WTC11 (cell line): ENCODE measurements around the gene SOD2. TPM values are rescaled to one million over a fixed set of nuclear protein-coding genes. Genes with fewer than 3 reads are reported as not detected.

ENCODE experiments used
- ATAC-seq: fragments of 200-7000 bp; cut with Tn5 transposase; 2 replicates; pipeline ENCODE4 v1.10.0; 2021; ENCODE audit warnings: mild to moderate bottlenecking, moderate library complexity
- CTCF ChIA-PET: fragments of 300-600 bp; sonication (Branson Sonifier 250); formaldehyde crosslinking; loops from one replicate; lab custom pipeline; 2021; ENCODE audit warnings: antibody characterized with exemption; lab: Charles Lee
- POLR2A ChIA-PET: fragments of 350-600 bp; sonication (Branson Sonifier 250); formaldehyde crosslinking; loops from one replicate; lab custom pipeline; 2021; ENCODE audit warnings: antibody characterized with exemption; lab: Charles Lee
- DNase-seq: peaks from one replicate; pipeline ENCODE4 v3.0.0; 2021; ENCODE audit warnings: low spot score
- H3K27ac Mint-ChIP-seq: 2 replicates; pipeline ENCODE4 v1.8.0; 2021; ENCODE audit warnings: mixed read lengths
- H3K27me3 Mint-ChIP-seq: 2 replicates; pipeline ENCODE4 v1.8.0; 2021; ENCODE audit warnings: low read depth, mild to moderate bottlenecking, moderate library complexity, mixed read lengths
- H3K36me3 Mint-ChIP-seq: 2 replicates; pipeline ENCODE4 v1.8.0; 2021; ENCODE audit warnings: mixed read lengths
- H3K4me1 Mint-ChIP-seq: 2 replicates; pipeline ENCODE4 v1.8.0; 2022; ENCODE audit warnings: mixed read lengths
- H3K4me3 Mint-ChIP-seq: 2 replicates; pipeline ENCODE4 v1.8.0; 2021; ENCODE audit warnings: mild to moderate bottlenecking, moderate library complexity, mixed read lengths
- H3K9me3 Mint-ChIP-seq: 2 replicates; pipeline ENCODE4 v1.8.0; 2021; ENCODE audit warnings: mixed read lengths
- ATF1 ChIP-seq: sonication (generic); formaldehyde crosslinking; IDR thresholded peaks from 2 replicates; pipeline ENCODE4 v1.8.1; 2023; ENCODE audit warnings: mild to moderate bottlenecking, moderate library complexity, missing genetic modification reagents
- CREM ChIP-seq: sonication (generic); formaldehyde crosslinking; IDR thresholded peaks from 2 replicates; pipeline ENCODE4 v1.8.1; 2022; ENCODE audit warnings: mild to moderate bottlenecking, missing genetic modification reagents, moderate library complexity
- GRHL2 ChIP-seq: fragments of 250-450 bp; sonication (Bioruptor Pico); IDR thresholded peaks from 2 replicates; pipeline ENCODE4 v1.8.0; 2022; ENCODE audit warnings: mild to moderate bottlenecking, moderate library complexity; ENCODE audit not compliant: insufficient replicate concordance, severe bottlenecking
- HMGXB4 ChIP-seq: sonication (generic); formaldehyde crosslinking; IDR thresholded peaks from 2 replicates; pipeline ENCODE4 v1.8.1; 2023; ENCODE audit warnings: mild to moderate bottlenecking, moderate library complexity, missing genetic modification reagents
- JUN ChIP-seq: sonication (generic); formaldehyde crosslinking; IDR thresholded peaks from 2 replicates; pipeline ENCODE4 v1.8.0; 2023; ENCODE audit warnings: mild to moderate bottlenecking, missing genetic modification reagents
- MAX ChIP-seq: sonication (generic); formaldehyde crosslinking; IDR thresholded peaks from 2 replicates; pipeline ENCODE4 v1.8.0; 2022; ENCODE audit warnings: mild to moderate bottlenecking, missing genetic modification reagents
- MXD4 ChIP-seq: fragments of 250-450 bp; sonication (Bioruptor Pico); IDR thresholded peaks from 2 replicates; pipeline ENCODE4 v1.8.0; 2021; ENCODE audit warnings: mild to moderate bottlenecking, moderate library complexity, borderline replicate concordance
- PRDM15 ChIP-seq: sonication (generic); formaldehyde crosslinking; IDR thresholded peaks from 2 replicates; pipeline ENCODE4 v1.8.0; 2022; ENCODE audit warnings: missing genetic modification reagents
- RELA ChIP-seq: sonication (generic); formaldehyde crosslinking; IDR thresholded peaks from 2 replicates; pipeline ENCODE4 v1.8.1; 2022; ENCODE audit warnings: missing genetic modification reagents, mild to moderate bottlenecking, borderline replicate concordance
- SMAD3 ChIP-seq: sonication (generic); formaldehyde crosslinking; IDR thresholded peaks from 2 replicates; pipeline ENCODE4 v1.8.0; 2022; ENCODE audit warnings: missing genetic modification reagents, mild to moderate bottlenecking, borderline replicate concordance
- TP53 ChIP-seq: sonication (generic); formaldehyde crosslinking; IDR thresholded peaks from 2 replicates; pipeline ENCODE4 v1.8.1; 2023; ENCODE audit warnings: mild to moderate bottlenecking, missing genetic modification reagents
- ZNF396 ChIP-seq: fragments of 250-450 bp; sonication (Bioruptor Pico); IDR thresholded peaks from 2 replicates; pipeline ENCODE4 v1.8.0; 2021; ENCODE audit warnings: mild to moderate bottlenecking, moderate library complexity, borderline replicate concordance
- ZNF425 ChIP-seq: fragments of 250-450 bp; sonication (Bioruptor Pico); conservative IDR thresholded peaks from 2 replicates; pipeline ENCODE4 v1.9.0; 2021; ENCODE audit warnings: mild to moderate bottlenecking
- total RNA-seq: library from RNA; stranded (reverse); gene quantifications from 3 replicates; pipeline ENCODE4 v1.2.3, GENCODE V29; 2021
- TF ChIP-seq, protein P1 (sequence below): fragments of 200-600 bp; IDR thresholded peaks from 2 replicates; pipeline ENCODE4 v1.8.0; 2022; ENCODE audit warnings: antibody characterized with exemption
- TF ChIP-seq, protein P2 (sequence below): sonication (generic); formaldehyde crosslinking; IDR thresholded peaks from 2 replicates; pipeline ENCODE4 v1.8.0; 2022; ENCODE audit warnings: mild to moderate bottlenecking, missing genetic modification reagents
- TF ChIP-seq, protein P3 (sequence below): sonication (generic); formaldehyde crosslinking; IDR thresholded peaks from 2 replicates; pipeline ENCODE4 v1.8.0; 2023; ENCODE audit warnings: missing genetic modification reagents, mild to moderate bottlenecking, borderline replicate concordance

Gene SOD2
- total RNA-seq, 1 experiment from 2014 or later, result 82.6 TPM

DNA sequence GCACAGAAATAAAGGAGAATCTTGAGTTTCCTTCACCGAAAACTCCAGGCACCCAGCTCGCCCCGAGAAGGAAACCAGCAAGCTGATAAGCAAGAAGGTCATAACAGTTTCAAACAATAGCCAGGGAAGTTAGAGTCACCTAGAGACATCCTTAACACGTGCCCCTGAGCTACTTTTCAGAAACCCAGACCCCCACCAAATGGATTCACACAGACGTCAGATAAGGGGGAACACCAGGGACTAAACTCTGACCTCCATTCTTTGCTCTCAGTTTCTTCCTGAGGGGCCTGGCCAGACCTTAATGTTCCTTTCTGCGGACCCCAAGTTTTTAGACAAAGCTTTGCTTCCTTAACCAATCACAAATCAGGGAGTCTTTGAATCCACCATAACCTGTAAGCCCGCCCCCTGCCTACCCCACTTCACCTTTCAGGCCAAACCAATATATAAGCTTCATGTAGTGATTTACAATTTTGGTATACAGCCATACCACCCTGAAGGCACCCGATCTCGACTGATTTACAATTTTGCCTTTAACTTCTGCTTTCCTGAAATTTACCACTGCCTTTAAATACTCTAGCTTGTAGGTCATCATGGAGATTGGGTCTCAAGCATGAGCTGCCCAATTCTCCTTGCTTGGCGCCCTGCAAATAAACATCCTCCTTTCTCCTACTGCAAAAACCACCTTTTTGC is 11.7 kb downstream of the SOD2 start (continued):
- no peak for TF ChIP-seq PRDM15 (CRISPR knock-in tag)
- TF ChIP-seq, protein P1, sequence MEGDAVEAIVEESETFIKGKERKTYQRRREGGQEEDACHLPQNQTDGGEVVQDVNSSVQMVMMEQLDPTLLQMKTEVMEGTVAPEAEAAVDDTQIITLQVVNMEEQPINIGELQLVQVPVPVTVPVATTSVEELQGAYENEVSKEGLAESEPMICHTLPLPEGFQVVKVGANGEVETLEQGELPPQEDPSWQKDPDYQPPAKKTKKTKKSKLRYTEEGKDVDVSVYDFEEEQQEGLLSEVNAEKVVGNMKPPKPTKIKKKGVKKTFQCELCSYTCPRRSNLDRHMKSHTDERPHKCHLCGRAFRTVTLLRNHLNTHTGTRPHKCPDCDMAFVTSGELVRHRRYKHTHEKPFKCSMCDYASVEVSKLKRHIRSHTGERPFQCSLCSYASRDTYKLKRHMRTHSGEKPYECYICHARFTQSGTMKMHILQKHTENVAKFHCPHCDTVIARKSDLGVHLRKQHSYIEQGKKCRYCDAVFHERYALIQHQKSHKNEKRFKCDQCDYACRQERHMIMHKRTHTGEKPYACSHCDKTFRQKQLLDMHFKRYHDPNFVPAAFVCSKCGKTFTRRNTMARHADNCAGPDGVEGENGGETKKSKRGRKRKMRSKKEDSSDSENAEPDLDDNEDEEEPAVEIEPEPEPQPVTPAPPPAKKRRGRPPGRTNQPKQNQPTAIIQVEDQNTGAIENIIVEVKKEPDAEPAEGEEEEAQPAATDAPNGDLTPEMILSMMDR, result no peak

GRCh38 chr6:159680104-159680503 is 12.9 kb downstream of the SOD2 start:
- CTCF ChIA-PET, result interaction anchor here (0.6 to 3.1 kb wide), 3 partner anchors 47 to 428 kb away, joined by 3 to 8 read pairs (median 4); no protein-coding TSS in a partner anchor
- TF ChIP-seq ZNF396 (CRISPR knock-in tag) (no peak), TP53 (no peak), RELA (CRISPR knock-in tag) (no peak), MXD4 (CRISPR knock-in tag) (no peak), MAX (CRISPR knock-in tag) (no peak), SMAD3 (no peak), HMGXB4 (CRISPR knock-in tag) (no peak), GRHL2 (CRISPR knock-in tag) (no peak), ZNF425 (CRISPR knock-in tag) (no peak), CREM (no peak), ATF1 (CRISPR knock-in tag) (no peak), JUN (CRISPR knock-in tag) (no peak)
- TF ChIP-seq, protein P2, sequence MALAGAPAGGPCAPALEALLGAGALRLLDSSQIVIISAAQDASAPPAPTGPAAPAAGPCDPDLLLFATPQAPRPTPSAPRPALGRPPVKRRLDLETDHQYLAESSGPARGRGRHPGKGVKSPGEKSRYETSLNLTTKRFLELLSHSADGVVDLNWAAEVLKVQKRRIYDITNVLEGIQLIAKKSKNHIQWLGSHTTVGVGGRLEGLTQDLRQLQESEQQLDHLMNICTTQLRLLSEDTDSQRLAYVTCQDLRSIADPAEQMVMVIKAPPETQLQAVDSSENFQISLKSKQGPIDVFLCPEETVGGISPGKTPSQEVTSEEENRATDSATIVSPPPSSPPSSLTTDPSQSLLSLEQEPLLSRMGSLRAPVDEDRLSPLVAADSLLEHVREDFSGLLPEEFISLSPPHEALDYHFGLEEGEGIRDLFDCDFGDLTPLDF (CRISPR knock-in tag), result no peak
- TF ChIP-seq, protein P3, sequence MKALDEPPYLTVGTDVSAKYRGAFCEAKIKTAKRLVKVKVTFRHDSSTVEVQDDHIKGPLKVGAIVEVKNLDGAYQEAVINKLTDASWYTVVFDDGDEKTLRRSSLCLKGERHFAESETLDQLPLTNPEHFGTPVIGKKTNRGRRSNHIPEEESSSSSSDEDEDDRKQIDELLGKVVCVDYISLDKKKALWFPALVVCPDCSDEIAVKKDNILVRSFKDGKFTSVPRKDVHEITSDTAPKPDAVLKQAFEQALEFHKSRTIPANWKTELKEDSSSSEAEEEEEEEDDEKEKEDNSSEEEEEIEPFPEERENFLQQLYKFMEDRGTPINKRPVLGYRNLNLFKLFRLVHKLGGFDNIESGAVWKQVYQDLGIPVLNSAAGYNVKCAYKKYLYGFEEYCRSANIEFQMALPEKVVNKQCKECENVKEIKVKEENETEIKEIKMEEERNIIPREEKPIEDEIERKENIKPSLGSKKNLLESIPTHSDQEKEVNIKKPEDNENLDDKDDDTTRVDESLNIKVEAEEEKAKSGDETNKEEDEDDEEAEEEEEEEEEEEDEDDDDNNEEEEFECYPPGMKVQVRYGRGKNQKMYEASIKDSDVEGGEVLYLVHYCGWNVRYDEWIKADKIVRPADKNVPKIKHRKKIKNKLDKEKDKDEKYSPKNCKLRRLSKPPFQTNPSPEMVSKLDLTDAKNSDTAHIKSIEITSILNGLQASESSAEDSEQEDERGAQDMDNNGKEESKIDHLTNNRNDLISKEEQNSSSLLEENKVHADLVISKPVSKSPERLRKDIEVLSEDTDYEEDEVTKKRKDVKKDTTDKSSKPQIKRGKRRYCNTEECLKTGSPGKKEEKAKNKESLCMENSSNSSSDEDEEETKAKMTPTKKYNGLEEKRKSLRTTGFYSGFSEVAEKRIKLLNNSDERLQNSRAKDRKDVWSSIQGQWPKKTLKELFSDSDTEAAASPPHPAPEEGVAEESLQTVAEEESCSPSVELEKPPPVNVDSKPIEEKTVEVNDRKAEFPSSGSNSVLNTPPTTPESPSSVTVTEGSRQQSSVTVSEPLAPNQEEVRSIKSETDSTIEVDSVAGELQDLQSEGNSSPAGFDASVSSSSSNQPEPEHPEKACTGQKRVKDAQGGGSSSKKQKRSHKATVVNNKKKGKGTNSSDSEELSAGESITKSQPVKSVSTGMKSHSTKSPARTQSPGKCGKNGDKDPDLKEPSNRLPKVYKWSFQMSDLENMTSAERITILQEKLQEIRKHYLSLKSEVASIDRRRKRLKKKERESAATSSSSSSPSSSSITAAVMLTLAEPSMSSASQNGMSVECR, result no peak

More at GRCh38 chr6:159680104-159680503, 12.9 kb downstream of the SOD2 start:
- DNase-seq (no peak), ATAC-seq (no peak)
- POLR2A ChIA-PET, result no interaction called here
- Mint-ChIP-seq H3K36me3 (peaks cover 35% of the 10 kb centered on the region), H3K9me3 (peaks cover 4% of the 10 kb centered on the region; the same call in 1 of the 2 replicates), H3K27me3 (no peaks in the 10 kb centered on the region), H3K27ac (no peak overlapping the region; the same call in 1 of the 2 replicates), H3K4me3 (no peak overlapping the region), H3K4me1 (no peaks in the 10 kb centered on the region)
